GM12878 (cell line): Measurements from ENCODE around the gene CCDC88A. TPM values are rescaled to one million over a fixed set of nuclear protein-coding genes. Genes with fewer than 3 reads are reported as not detected.

Experiments
- BMI1 ChIP-seq: fragments of 450-650 bp; IDR thresholded peaks from 2 replicates; pipeline ENCODE4 v1.6.1; 2016; ENCODE audit warnings: mild to moderate bottlenecking, moderate library complexity, borderline replicate concordance
- FOXK2 ChIP-seq: fragments of 450-650 bp; IDR thresholded peaks from 2 replicates; pipeline ENCODE4 v1.6.1; 2017; ENCODE audit warnings: mild to moderate bottlenecking, moderate library complexity
- IRF4 ChIP-seq: IDR thresholded peaks from 2 replicates; pipeline ENCODE4 v1.6.1; 2011; ENCODE audit warnings: low read depth, low read length
- MEF2B ChIP-seq: fragments of 450-650 bp; IDR thresholded peaks from 2 replicates; pipeline ENCODE4 v1.6.1; 2018; ENCODE audit warnings: mild to moderate bottlenecking, moderate library complexity; ENCODE audit not compliant: partially characterized antibody, poor library complexity, severe bottlenecking
- NR2C1 ChIP-seq: fragments of 450-650 bp; IDR thresholded peaks from 2 replicates; pipeline ENCODE4 v1.6.1; 2017; ENCODE audit warnings: antibody characterized with exemption, mild to moderate bottlenecking, moderate library complexity
- RAD21 ChIP-seq: IDR thresholded peaks from 2 replicates; pipeline ENCODE4 v1.6.1; 2011; ENCODE audit warnings: mild to moderate bottlenecking, low read depth, low read length, moderate library complexity; ENCODE audit not compliant: insufficient read depth
- TARDBP ChIP-seq: IDR thresholded peaks from 2 replicates; pipeline ENCODE4 v1.6.1; 2016; ENCODE audit warnings: borderline replicate concordance
- ZNF384 ChIP-seq: IDR thresholded peaks from 2 replicates; pipeline ENCODE4 v1.6.1; 2012; ENCODE audit warnings: low read depth, mild to moderate bottlenecking, low read length, improper control_type of control experiment, borderline replicate concordance
- ZNF622 ChIP-seq: fragments of 450-650 bp; IDR thresholded peaks from 2 replicates; pipeline ENCODE4 v1.6.1; 2017; ENCODE audit warnings: mild to moderate bottlenecking, inconsistent platforms
- polyA plus RNA-seq, 11 experiments: library from polyadenylated mRNA; depleted of rRNA in 4 of 11; unstranded in 6 of 11; stranded (reverse) in 5 of 11; fragments of >200 nt; fragmentation: Nextera tagmentation in 4 of 11; fragmentation: Illumina TruSeq in 1 of 11; extraction: Ambion mirVana in 4 of 11; extraction: Trizol in 1 of 11; gene quantifications; 1 replicate in 1 of 11; 2 replicates in 10 of 11; pipeline versions ENCODE4 v1.2.1 to v1.2.3, GENCODE V29; 2011 to 2016; ENCODE audit warnings: inconsistent platforms in 2 of 11, missing spikeins in 2 of 11, low read depth in 1 of 11
- total RNA-seq, 4 experiments: library from RNA; depleted of rRNA in 3 of 4; stranded (reverse); fragments of >200 nt in 3 of 4; fragmentation: Illumina TruSeq in 1 of 4; extraction: Trizol in 1 of 4; gene quantifications; 2 replicates each; pipeline versions ENCODE4 v1.2.1 to v1.2.3, GENCODE V29; 2013 to 2021
- TF ChIP-seq, protein P1 (sequence below): IDR thresholded peaks from 2 replicates; pipeline ENCODE4 v1.6.1; 2012; ENCODE audit warnings: mild to moderate bottlenecking, low read depth, low read length
- TF ChIP-seq, protein P2 (sequence below), 3 experiments: IDR thresholded peaks in 2 of 3; conservative IDR thresholded peaks in 1 of 3; 2 replicates each; pipeline ENCODE4 v1.5.1; 2011; ENCODE audit warnings: low read depth in 3 of 3, low read length in 3 of 3, mild to moderate bottlenecking in 3 of 3, control low read depth in 2 of 3, moderate library complexity in 2 of 3, inconsistent platforms in 1 of 3, mixed read lengths in 1 of 3; ENCODE audit not compliant: control insufficient read depth in 2 of 3, insufficient read depth in 1 of 3; ENCODE audit errors: extremely low read depth in 1 of 3
- TF ChIP-seq, protein P3 (sequence below): fragments of 450-650 bp; IDR thresholded peaks from 2 replicates; pipeline ENCODE4 v1.6.1; 2017; ENCODE audit warnings: mild to moderate bottlenecking, moderate library complexity
- TF ChIP-seq, protein P4 (sequence below): fragments of 450-650 bp; IDR thresholded peaks from 2 replicates; pipeline ENCODE4 v1.6.1; 2017; ENCODE audit warnings: mild to moderate bottlenecking, low read depth, inconsistent platforms; ENCODE audit not compliant: poor library complexity, severe bottlenecking
- TF ChIP-seq, protein P5 (sequence below): fragments of 450-650 bp; IDR thresholded peaks from 2 replicates; pipeline ENCODE4 v1.6.1; 2017; ENCODE audit warnings: low read depth, mild to moderate bottlenecking, moderate library complexity

CCDC88A gene
- total and polyA plus RNA-seq, 10 of the 15 experiments (the other 5 are each of a cell fraction or from before 2014, with no cell fraction given): 1.8 to 71.6 (median 45.9) TPM

DNA sequence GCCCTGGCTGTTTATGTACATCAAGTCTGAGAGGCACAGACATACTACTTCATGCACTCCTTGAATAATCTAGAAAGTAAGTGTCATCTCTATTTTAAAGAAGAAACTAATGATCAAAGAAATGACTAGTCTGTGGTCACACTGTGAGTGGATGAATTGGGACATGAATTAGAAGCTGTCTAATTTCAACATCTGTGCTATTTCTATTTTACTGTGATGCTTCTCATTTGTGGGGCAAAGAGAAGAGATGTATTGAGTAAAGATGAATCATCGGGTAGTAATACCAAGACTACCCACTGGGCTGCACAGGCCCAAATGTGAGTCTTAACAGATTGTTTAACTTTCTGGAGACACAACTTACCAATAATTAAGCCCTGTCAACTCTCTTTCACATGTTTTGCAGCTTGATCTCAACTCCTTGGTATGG is 108.2 kb downstream of the CCDC88A start (continued):
- TF ChIP-seq TARDBP: no peak; the same call in 1 of the 2 replicates
- TF ChIP-seq RAD21: peak; percentile 37; the same call in 1 of the 2 replicates
- TF ChIP-seq, protein P1, sequence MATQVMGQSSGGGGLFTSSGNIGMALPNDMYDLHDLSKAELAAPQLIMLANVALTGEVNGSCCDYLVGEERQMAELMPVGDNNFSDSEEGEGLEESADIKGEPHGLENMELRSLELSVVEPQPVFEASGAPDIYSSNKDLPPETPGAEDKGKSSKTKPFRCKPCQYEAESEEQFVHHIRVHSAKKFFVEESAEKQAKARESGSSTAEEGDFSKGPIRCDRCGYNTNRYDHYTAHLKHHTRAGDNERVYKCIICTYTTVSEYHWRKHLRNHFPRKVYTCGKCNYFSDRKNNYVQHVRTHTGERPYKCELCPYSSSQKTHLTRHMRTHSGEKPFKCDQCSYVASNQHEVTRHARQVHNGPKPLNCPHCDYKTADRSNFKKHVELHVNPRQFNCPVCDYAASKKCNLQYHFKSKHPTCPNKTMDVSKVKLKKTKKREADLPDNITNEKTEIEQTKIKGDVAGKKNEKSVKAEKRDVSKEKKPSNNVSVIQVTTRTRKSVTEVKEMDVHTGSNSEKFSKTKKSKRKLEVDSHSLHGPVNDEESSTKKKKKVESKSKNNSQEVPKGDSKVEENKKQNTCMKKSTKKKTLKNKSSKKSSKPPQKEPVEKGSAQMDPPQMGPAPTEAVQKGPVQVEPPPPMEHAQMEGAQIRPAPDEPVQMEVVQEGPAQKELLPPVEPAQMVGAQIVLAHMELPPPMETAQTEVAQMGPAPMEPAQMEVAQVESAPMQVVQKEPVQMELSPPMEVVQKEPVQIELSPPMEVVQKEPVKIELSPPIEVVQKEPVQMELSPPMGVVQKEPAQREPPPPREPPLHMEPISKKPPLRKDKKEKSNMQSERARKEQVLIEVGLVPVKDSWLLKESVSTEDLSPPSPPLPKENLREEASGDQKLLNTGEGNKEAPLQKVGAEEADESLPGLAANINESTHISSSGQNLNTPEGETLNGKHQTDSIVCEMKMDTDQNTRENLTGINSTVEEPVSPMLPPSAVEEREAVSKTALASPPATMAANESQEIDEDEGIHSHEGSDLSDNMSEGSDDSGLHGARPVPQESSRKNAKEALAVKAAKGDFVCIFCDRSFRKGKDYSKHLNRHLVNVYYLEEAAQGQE: no peak
- TF ChIP-seq FOXK2: no peak
- peak; percentile 88; the same call in 1 of the 2 replicates for TF ChIP-seq IRF4
- TF ChIP-seq, protein P2, sequence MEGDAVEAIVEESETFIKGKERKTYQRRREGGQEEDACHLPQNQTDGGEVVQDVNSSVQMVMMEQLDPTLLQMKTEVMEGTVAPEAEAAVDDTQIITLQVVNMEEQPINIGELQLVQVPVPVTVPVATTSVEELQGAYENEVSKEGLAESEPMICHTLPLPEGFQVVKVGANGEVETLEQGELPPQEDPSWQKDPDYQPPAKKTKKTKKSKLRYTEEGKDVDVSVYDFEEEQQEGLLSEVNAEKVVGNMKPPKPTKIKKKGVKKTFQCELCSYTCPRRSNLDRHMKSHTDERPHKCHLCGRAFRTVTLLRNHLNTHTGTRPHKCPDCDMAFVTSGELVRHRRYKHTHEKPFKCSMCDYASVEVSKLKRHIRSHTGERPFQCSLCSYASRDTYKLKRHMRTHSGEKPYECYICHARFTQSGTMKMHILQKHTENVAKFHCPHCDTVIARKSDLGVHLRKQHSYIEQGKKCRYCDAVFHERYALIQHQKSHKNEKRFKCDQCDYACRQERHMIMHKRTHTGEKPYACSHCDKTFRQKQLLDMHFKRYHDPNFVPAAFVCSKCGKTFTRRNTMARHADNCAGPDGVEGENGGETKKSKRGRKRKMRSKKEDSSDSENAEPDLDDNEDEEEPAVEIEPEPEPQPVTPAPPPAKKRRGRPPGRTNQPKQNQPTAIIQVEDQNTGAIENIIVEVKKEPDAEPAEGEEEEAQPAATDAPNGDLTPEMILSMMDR (IDR thresholded peaks at IDR 0.05 in 2 of 3, conservative IDR thresholded peaks at IDR 0.05 in 1 of 3; ENCODE audit: control insufficient read depth in 2 of 3, extremely low read depth in 1 of 3, insufficient read depth in 1 of 3, low read depth in 3 of 3, low read length in 3 of 3): peak in 2 of 3 experiments; percentile 37 to 43; a peak in 3 of 6 replicates
- TF ChIP-seq ZNF622: no peak
- TF ChIP-seq, protein P3, sequence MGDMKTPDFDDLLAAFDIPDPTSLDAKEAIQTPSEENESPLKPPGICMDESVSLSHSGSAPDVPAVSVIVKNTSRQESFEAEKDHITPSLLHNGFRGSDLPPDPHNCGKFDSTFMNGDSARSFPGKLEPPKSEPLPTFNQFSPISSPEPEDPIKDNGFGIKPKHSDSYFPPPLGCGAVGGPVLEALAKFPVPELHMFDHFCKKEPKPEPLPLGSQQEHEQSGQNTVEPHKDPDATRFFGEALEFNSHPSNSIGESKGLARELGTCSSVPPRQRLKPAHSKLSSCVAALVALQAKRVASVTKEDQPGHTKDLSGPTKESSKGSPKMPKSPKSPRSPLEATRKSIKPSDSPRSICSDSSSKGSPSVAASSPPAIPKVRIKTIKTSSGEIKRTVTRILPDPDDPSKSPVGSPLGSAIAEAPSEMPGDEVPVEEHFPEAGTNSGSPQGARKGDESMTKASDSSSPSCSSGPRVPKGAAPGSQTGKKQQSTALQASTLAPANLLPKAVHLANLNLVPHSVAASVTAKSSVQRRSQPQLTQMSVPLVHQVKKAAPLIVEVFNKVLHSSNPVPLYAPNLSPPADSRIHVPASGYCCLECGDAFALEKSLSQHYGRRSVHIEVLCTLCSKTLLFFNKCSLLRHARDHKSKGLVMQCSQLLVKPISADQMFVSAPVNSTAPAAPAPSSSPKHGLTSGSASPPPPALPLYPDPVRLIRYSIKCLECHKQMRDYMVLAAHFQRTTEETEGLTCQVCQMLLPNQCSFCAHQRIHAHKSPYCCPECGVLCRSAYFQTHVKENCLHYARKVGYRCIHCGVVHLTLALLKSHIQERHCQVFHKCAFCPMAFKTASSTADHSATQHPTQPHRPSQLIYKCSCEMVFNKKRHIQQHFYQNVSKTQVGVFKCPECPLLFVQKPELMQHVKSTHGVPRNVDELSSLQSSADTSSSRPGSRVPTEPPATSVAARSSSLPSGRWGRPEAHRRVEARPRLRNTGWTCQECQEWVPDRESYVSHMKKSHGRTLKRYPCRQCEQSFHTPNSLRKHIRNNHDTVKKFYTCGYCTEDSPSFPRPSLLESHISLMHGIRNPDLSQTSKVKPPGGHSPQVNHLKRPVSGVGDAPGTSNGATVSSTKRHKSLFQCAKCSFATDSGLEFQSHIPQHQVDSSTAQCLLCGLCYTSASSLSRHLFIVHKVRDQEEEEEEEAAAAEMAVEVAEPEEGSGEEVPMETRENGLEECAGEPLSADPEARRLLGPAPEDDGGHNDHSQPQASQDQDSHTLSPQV: no peak
- TF ChIP-seq BMI1: peak; percentile 61
- TF ChIP-seq, protein P4, sequence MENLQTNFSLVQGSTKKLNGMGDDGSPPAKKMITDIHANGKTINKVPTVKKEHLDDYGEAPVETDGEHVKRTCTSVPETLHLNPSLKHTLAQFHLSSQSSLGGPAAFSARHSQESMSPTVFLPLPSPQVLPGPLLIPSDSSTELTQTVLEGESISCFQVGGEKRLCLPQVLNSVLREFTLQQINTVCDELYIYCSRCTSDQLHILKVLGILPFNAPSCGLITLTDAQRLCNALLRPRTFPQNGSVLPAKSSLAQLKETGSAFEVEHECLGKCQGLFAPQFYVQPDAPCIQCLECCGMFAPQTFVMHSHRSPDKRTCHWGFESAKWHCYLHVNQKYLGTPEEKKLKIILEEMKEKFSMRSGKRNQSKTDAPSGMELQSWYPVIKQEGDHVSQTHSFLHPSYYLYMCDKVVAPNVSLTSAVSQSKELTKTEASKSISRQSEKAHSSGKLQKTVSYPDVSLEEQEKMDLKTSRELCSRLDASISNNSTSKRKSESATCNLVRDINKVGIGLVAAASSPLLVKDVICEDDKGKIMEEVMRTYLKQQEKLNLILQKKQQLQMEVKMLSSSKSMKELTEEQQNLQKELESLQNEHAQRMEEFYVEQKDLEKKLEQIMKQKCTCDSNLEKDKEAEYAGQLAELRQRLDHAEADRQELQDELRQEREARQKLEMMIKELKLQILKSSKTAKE: peak; percentile 97
- no peak for TF ChIP-seq ZNF384
- TF ChIP-seq, protein P5, sequence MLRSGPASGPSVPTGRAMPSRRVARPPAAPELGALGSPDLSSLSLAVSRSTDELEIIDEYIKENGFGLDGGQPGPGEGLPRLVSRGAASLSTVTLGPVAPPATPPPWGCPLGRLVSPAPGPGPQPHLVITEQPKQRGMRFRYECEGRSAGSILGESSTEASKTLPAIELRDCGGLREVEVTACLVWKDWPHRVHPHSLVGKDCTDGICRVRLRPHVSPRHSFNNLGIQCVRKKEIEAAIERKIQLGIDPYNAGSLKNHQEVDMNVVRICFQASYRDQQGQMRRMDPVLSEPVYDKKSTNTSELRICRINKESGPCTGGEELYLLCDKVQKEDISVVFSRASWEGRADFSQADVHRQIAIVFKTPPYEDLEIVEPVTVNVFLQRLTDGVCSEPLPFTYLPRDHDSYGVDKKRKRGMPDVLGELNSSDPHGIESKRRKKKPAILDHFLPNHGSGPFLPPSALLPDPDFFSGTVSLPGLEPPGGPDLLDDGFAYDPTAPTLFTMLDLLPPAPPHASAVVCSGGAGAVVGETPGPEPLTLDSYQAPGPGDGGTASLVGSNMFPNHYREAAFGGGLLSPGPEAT: no peak
- no peak for TF ChIP-seq NR2C1
- TF ChIP-seq MEF2B: peak; percentile 62
